ENCODE measurements around the gene ACSL5. TPM values are rescaled to one million over a fixed set of nuclear protein-coding genes. Genes with fewer than 3 reads are reported as not detected.
A peak's percentile ranks its signal among the peaks of the same experiment; 100 is the strongest.

Gene ACSL5
- total and polyA plus RNA-seq, 10 of the 15 experiments (the other 5 are each of a cell fraction or from before 2014, with no cell fraction given), result 22.3 to 57.0 (median 46.4) TPM

DNA sequence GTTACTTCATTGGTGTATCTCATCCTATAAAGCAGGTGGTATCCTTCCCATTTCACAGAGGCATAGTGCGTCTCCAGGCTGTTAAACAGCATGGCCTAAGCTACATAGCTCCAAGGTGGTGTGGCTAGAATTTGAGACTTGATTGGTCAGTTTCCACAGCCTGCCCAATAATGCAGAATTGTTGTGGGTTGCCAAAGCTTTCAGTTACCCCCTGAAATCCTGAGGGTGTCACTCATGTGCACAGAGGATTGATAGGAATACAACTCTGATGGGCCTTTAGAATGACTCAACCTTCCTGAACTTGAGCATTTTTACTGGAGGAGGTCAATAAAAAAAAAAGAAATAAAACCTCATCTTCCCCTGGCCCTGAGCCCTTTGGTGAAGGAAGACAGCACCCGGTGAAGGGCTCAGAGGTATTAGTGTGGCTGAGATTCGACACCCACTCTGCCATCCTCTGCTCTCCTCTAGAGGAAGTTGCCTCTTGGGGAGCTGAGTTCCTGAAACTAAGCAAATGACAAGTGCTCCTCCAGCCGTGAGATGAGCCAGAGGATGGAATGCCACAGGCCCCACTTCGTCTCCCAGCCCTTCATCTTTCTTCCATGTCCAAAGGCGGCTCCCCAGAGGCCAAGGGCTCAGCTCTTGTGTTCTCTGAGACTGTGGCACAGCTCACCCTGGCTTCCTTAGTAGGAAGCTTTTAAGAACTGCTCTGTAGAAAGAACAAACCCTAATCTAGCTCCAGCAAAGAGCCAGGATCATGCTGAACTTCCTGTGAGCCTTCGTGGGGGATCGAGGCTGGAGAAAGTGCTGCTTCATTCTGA is 1.0 kb downstream of the ACSL5 start:
- H3K36me3 ChIP-seq (ENCODE audit: control insufficient read depth in 2 of 2, insufficient read depth in 2 of 2, low read length in 1 of 2), result no peaks in the 10 kb centered on the region
- peak overlapping the region; percentile 98 for H3K9ac ChIP-seq (ENCODE audit: control insufficient read depth, insufficient read depth, low read length)
- no peaks in the 10 kb centered on the region for H3K27me3 ChIP-seq (replicated peaks in 1 of 2; ENCODE audit: control insufficient read depth in 2 of 2, insufficient read depth in 2 of 2, low read length in 1 of 2)
- peaks cover 9% of the 10 kb centered on the region for H3K4me1 ChIP-seq (ENCODE audit: control insufficient read depth, insufficient read depth, low read length)
- intact Hi-C loops (cut with micrococcal nuclease; ENCODE audit: unreplicated experiment) (loop anchor here (5.0 kb wide), 1 partner anchor 72 kb away; the partner anchor contains the start of genes VTI1A and ZDHHC6), in situ Hi-C loops (cut with MboI) (no loop called here)
- no peak for DNase-seq (ENCODE audit: low read depth, low spot score)
- peak; percentile 59 for ATAC-seq
- POLR2A ChIA-PET, result interaction anchor here (0.8 to 2.9 kb wide), 7 partner anchors 9 to 1308 kb away, joined by 3 to 17 read pairs (median 3); no protein-coding TSS in a partner anchor
- H3K9me3 ChIP-seq (replicated peaks; ENCODE audit: control insufficient read depth, insufficient read depth, low read length), result no peaks in the 10 kb centered on the region
- peak; percentile 54 for FAIRE-seq
- SMC1A ChIA-PET (ENCODE audit: uncharacterized antibody, unreplicated experiment), result interaction anchor here (0.8 to 2.4 kb wide), 12 partner anchors 10 to 97 kb away, joined by 3 to 24 read pairs (median 6); partner anchors contain the start of genes VTI1A and ZDHHC6
- H2AFZ ChIP-seq (ENCODE audit: control insufficient read depth, low read depth, low read length), result peak overlapping the region; percentile 89
- WGBS (ENCODE audit: insufficient coverage, insufficient replicate concordance, low lambda C conversion rate, missing lambda C conversion rate), result 6% methylated on average over 8 of the region's 8 CpGs
- H3K27ac ChIP-seq (ENCODE audit: control insufficient read depth, insufficient read depth), result peak overlapping the region; percentile 95
- H3K79me2 ChIP-seq (ENCODE audit: control insufficient read depth, insufficient read depth, low read length), result peaks cover 38% of the 10 kb centered on the region
- peak overlapping the region; percentile 99 for H3K4me3 ChIP-seq
- H3K4me2 ChIP-seq (ENCODE audit: control insufficient read depth, insufficient read depth), result peak overlapping the region; percentile 93
- RAD21 ChIA-PET (ENCODE audit: unreplicated experiment), result interaction anchor here (0.7 to 3.1 kb wide), 6 partner anchors 11 to 97 kb away, joined by 3 to 17 read pairs (median 6); no protein-coding TSS in a partner anchor
- no peaks in the 10 kb centered on the region for H4K20me1 ChIP-seq (ENCODE audit: control insufficient read depth, insufficient read depth)
- CTCF ChIA-PET, result interaction anchor here (0.8 to 4.5 kb wide), 21 partner anchors 8 to 186 kb away, joined by 3 to 36 read pairs (median 5); partner anchors contain the start of genes VTI1A and ZDHHC6
- no TSS peak for BruUV-seq (replicated peaks)
- no peak for TF ChIP-seq POLR2AphosphoS2 (IDR thresholded peaks at IDR 0.05; ENCODE audit: low read depth, low read length)
- TF ChIP-seq ZZZ3 (IDR thresholded peaks at IDR 0.05; ENCODE audit: control insufficient read depth, insufficient read length, low read depth), result no peak
- TF ChIP-seq USF2 (IDR thresholded peaks at IDR 0.05; ENCODE audit: borderline replicate concordance, low read depth, low read length), result no peak
- TF ChIP-seq ZBTB40 (IDR thresholded peaks at IDR 0.05; ENCODE audit: borderline replicate concordance), result no peak
- no peak for TF ChIP-seq ZNF687 (IDR thresholded peaks at IDR 0.05)
- TF ChIP-seq NFIC (IDR thresholded peaks at IDR 0.05; ENCODE audit: low read depth, low read length), result no peak
- no peak for TF ChIP-seq ZNF622 (IDR thresholded peaks at IDR 0.05)
- no peak for TF ChIP-seq IRF5 (IDR thresholded peaks at IDR 0.05; ENCODE audit: borderline replicate concordance)
- TF ChIP-seq PBX3 (IDR thresholded peaks at IDR 0.05; ENCODE audit: insufficient replicate concordance, low read depth, low read length), result no peak

Data from GM12878 (cell line).